Urothelium cell line (cell line): Measurements from ENCODE around the gene SLC25A25.
"Not testable (repeated sequence)": the region's sequence is repeated elsewhere in the genome, so short reads cannot be mapped to it uniquely, and the experiment has no call there.

Source experiments
- DNase-seq: peaks from one replicate; pipeline ENCODE4 v3.0.0; 2011; ENCODE audit warnings: low spot score, mixed read lengths
- FAIRE-seq: peaks from 2 replicates; lab custom pipeline; 2011; peaks lifted over from hg19 to GRCh38; lab: Jason Lieb, UNC

SLC25A25 gene

DNA sequence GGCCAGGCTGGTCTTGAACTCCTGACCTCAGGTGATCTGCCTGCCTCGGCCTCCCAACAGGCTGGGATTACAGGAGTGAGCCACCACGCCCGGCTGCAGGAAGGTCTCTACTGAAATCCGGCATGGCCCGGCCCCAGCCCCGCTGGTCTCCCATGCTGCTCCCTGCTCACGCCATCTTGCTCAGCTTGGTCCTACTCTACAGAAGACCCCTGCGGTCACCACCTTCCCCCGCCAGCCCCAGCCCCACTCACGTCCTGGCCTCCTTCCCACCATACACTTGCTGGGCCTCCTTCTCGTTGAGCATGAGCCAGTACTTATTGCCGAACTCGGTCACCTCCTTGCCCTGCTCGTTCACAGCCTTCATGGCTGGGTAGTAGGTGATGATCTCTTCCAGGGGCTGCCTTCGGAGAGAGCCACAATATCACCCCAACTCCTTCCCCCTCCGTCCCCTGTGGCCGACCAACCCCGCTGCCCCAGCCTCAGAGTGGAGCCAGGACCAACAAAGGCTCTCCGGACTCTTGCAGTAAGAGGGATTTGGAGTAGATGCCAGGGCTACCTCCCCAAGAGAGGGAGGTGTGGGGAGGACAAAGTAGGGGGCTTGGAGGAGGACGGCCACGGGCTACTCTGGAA is 55.5 kb downstream of the SLC25A25 start:
- no peak for FAIRE-seq

DNA sequence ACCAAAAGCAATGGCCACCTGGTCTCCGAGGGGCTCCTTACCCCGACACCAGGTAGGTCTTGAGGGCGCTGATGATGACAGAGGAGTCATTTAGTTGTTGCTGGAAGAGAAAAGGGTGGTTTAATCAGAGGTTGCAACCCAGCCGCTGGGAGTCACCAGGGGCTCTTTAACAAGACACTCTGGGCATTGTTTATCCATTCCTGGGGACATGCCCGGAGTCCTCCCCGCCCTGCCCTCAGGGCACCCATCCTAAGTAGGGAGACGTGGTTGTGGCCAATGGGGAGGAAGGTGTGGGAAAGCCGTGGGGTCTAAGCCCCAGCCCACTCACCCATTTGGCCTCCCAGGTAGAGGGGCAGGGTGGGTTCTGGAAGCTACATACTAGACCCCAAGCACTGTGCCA is 56.4 kb downstream of the SLC25A25 start:
- DNase-seq (no peak), FAIRE-seq (no peak)

More for the DNA sequence above, 55.5 kb downstream of the SLC25A25 start:
- no peak for DNase-seq

DNA sequence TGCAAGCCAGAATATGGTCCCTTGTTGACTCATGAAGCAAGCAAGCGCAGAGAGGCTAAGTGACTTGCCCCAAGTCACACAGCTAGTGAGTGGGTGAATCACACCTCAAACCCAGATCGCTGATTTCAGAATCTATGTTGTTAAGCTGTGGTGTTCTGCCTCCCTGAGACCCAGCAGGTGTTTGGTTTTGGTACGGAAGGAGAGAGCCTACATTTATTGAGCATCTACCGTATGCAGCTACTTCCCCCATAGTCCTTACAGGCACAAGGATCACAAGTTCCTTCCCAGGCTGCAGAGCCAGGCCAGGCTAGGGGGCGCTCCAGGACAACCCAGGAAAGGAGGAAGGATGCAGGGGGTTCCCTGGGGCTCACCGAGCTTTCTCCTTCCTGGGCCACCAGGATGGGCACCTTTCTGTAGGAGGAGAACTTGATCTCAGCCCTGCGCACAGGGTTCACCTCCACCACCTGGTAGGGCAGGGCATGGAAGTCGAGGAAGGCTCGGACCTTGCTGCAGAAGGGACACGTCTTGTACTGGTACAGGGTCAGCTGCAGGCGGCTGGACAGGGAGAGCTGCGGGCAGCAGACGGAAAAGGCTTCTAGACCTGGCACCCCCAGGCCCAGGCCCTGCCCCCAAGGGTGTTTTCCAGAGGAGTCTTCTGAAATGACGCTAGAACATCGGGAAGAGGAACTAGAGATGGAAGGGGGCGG is 57.0 kb downstream of the SLC25A25 start:
- FAIRE-seq: no peak
- no peak for DNase-seq

DNA sequence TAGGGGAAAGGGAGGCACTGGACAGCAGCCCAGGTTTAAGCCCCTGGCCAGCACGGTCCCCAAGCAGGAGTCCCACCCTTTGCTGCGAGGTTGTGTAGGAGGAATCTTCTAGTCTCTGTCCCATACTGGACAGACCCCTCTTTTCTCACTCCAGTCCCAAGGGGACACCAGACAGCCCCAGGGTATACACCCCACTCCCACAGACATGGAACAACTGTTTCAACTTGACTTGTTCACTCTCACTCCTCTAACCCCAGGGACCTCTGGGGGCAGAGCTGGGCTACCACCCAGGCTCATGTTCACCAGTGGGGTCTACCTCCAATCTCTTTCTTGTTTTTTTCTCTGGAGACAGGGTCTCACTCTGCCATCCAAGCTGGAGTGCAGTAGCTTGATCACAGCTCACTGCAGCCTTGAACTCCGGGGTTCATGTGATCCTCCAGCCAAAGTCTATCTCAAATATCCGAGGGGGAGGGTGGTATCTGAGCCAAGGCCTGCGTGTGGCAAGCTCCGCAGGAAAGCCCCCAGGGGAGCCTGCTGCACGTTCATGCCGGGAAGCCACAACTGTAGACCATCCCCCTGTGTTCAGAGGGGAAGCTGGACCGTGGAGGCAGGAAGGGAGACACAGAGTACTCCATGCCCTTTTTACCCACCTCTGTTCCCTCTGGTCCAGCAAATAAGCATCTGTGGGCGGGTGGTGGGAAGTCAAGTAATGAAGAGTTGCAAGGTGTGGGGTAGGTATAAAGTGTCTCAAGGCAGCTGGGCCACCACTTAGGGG is 57.7 kb downstream of the SLC25A25 start:
- FAIRE-seq: no peak

DNA sequence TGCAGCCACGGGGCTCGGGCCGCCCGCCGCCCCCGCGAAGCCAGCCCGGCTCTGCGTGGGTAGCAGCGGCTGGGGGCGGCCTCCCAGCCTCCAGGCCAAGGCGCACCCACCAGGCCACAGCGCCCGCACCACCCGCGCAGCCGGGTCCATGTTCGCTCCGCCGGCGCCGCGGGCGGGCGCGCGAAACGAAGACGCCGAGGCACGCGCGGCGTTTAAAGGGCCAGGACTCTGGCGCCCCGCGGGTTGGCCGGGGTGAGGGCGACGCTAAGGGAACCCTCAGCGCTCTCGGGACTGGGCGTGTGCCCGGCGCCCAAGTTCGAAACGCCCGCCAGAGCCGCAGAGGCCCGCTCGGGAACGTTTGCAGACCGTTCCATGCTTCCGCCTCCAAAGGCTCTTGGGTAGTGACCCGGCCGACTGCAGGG is 59.5 kb downstream of the SLC25A25 start, which contains the start of gene PTGES2:
PTGES2 (minus strand) TSS at position 162 of the 422 bp plus-strand sequence; CDS start at position 150, 12 bp downstream.
- peak; percentile 85 for DNase-seq
- no peak for FAIRE-seq

More for the DNA sequence above, 57.7 kb downstream of the SLC25A25 start:
- no peak for DNase-seq

DNA sequence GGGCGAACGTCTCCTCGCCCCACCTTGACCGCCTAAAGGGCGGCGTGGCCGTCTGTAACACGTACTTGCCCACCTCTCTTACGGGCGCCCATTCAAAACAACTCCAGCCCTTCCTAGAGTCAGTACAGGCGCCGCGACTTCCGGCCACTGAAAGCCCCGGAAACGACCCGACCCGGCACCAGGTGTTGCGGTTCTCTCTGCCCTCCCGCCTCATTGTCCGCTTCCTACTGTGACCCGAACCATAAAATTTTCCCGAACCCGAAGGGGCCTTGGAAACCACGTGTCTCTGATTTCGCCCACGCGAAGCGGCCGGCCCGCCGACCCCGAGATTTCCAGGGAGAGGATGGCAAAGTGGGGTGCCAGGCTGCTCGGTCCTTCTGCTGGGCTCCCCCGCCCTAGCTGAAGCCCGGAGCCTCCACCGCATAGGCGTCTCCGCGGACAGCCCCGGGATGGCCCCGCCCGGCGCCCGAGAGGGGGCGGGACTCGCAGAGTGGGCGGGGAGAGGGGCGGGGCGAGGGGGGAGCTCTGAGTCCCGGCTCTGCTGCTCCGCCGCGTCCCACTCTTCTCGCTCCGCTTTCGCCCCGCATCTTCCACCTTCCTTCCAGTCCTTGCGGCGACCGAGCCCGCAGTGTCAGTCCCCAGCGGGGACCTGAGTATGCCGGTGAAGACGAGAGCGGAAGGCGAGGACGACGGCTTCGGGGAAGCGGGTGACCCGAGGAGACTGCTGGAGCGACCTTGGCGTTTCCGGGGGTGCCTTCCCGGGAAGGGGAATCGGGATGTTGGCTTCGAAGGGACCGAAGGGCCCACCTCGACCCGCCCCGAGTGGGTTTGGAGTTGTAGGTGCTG is 60.2 kb downstream of the SLC25A25 start:
- DNase-seq (peak; percentile 86), FAIRE-seq (no peak)

DNA sequence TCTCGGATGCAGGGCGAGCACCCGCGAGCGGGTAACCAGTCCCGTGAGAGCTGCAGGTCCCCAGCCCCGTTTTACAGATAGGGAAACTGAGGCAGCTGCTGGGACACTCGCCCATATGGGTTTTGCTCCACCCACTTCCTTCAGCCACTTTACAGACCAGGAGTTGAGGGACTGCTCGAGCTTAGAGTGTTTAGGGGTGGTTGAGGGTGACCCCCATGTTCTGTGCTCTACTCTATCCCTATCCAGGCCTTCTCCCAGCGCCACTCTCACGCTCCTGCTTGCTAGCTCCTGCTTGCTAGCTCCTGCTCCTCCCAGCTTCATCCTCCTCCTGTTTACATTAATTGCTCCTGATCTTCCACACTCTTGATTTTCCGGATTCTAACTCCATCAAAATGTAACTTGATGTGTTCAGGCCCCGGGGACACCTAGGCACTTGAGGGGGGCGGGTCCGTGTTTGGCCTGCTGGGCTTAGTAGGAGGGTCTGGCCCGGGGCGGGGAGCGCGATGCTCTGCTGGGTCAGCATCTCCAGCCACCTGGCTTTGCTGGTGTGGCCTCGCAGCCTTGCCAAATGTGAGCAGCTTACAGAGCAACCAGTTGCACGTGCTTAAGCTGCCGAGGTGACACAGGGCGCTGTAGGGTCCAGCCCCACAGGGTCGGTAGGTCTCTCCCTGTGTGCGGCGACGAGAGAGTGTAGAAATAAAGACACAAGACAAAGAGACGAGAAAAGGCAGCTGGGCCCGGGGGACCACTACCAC is 61.0 kb downstream of the SLC25A25 start:
- DNase-seq: no peak
- FAIRE-seq: no peak

DNA sequence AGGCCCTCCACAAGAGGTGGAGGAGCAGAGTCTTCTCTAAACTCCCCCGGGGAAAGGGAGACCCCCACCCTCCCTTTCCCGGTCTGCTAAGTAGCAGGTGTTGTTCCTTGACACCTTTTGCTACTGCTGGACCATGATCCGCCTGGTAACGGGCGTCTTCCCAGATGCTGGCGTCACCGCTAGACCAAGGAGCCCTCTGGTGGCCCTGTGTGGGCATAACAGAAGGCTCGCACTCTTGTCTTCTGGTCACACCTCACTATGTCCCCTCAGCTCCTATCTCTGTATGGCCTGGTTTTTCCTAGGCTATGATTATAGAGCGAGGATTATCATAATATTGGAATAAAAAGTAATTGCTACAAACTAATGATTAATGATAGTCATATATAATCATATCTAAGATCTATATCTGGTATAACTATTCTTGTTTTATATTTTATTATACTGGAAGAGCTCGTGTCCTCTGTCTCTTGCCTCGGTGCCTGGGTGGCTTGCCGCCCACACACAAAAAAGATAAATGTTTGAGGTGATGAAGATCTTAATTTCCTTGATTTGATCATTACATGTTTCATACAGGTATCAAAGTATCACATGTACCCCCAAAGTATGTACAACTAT is 62.1 kb downstream of the SLC25A25 start:
- not testable (repeated sequence) for FAIRE-seq, DNase-seq

DNA sequence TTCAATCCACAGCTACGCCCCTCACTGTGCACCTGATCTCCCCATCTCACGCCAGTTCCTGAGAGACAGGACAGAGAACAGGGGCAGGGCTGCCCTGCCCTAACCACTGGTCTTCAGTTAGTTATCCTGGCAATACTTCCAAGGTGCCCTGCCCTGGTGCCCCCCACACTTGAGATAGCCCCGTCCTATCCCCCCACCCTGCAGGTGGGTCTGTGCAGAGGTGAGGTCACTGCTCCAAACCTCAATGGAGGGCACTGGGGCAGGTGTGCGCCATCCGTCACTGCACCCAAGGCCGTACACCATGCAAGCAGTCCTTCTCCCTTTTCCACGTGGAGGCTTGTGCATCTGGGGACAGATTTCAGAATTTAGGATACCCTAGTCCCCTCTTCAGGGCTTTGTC is 62.6 kb downstream of the SLC25A25 start:
- not testable (repeated sequence) for FAIRE-seq, DNase-seq

DNA sequence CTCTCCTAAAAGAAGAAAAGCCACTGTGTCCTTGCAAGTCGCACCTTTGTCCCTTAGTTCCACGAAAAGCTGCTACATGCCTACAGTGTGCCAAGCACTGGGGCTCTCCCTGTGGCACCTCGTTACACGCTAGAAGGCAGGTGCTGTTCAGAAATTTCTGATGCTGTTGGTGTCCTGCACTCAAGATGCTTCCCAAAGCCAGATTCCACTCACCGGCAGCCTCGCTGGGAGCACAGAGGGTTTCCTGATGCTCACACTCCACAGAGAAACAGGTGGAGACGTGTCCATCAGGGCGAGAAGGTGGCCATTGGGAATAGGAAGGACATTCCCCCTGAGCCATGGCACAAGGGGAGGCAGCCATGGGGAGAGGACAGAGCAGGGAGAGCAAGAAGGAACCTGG is 63.3 kb downstream of the SLC25A25 start:
- not testable (repeated sequence) for FAIRE-seq

DNA sequence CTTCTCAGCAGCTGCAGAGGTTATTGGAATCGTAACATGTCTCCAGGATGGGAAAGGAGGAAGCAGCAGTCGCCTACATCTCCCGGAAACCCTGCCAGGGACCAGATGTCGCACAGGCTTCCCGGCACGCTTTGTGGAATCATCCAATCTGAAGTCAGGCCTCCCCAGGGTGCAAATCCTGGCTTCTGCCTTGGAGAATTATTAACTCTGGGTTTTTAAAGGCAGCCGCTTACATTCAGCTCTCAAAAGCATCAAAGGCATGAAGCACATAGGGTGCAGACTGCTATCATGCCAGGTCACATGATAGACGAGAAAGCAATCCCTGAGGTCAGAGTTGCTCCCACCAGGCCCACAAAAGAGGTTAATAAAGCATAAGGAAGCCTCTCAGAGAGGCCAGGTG is 64.1 kb downstream of the SLC25A25 start:
- not testable (repeated sequence) for FAIRE-seq, DNase-seq

More for the DNA sequence above, 63.3 kb downstream of the SLC25A25 start:
- DNase-seq: not testable (repeated sequence)

DNA sequence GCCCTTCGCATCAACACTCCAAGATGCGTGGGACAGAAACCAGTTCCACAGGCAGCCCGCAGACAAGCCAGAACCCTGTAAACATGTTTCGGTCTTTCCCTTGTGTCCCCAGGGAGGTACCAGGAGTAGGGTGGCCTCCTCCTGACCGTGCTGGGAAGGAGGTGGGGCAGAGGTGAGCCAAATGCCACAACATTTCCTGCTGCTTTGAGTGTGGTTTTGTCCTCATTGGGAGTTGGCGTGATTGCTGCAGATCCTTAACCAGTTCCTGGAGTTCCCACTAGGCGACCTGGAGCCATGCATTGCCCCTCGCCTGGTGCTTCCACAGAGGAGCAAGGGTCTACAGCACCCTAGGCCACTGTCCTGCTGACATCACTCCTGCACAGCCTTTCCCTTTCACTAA is 67.5 kb downstream of the SLC25A25 start:
- not testable (repeated sequence) for FAIRE-seq, DNase-seq

DNA sequence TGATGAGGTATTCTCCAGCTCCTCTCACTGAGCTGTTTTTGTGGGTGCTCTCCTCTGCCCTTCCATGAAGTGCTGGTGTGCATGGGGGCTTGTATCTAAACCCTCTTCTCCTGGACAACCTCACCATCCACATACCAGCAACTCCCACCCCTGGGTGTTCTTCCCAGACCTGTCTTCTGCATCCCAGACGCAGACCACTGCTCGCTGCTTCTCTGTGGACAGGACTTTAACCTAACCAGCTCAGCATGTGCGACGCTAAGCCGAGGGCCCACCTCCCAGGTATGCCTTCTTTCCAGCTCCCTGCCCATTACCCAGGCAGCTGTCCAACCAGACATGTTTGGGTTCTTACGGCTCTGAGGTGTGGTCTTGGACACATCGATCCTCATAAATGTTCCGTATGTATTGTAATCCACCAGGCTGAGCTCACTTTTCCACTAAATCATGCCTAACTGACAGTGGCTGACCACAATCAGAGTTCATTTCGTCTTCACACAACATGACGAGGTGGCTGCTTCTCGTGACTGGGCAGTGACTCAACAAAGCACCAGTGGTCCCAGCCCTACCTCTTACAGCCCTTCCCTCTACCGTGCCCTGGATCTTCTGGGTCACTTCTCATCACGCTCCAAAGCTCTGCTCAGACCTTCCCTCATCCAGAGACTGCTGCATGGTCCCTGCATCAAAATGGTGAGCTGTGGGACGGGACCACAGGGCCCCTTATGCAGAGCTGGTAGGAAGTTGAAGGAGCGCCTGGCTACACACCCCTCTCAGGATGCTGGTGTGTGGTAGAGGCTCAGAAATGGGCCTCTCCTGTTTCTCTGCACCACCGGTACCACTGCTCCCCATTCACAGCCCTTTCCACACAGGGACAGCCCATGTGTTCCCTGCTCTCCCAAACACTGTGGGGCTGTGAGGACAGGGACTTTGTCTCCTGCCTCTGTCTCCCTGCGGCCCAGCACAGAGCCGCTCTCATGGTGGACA is 69.1 kb downstream of the SLC25A25 start:
- peak; percentile 70 for DNase-seq
- FAIRE-seq: peak; percentile 89

DNA sequence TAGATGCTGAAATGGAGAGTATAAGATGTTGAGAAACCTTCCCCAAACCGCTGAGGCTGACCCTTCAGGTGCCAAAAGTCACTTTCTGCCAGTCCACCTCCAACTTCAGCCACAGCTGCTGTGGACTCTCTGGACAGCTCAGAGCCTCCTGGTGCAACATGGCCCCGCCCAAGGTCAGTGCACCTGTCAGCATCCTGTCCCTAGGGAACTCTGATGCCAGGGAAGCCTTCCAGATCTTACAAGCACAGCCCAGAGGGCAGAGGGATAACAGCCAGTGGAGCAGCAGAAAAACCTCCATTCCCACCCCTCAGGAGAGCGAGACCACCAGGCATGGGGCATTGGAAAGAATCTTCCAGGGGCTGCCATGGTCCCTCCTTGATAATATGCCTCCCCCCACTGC is 70.0 kb downstream of the SLC25A25 start:
- no peak for DNase-seq
- no peak for FAIRE-seq

DNA sequence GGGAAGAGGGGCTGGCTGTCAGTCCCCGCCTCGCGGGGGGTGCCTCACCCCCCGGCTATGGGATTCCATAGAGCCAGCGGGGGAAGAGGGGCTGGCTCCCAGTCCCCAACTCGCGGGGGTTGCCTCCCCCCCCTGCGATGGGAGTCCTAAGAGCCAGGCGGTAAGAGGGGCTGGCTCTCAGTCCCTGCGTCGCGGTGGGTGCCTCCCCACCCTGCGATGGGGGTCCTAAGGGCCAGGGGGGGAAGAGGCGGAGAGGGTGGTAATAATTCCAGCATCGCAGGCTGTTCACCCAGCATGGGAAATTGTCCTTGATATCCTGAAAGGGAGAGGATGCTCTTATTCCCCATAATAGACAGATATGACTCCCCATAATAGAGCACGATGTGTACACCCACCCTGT is 71.6 kb downstream of the SLC25A25 start:
- FAIRE-seq: no peak

DNA sequence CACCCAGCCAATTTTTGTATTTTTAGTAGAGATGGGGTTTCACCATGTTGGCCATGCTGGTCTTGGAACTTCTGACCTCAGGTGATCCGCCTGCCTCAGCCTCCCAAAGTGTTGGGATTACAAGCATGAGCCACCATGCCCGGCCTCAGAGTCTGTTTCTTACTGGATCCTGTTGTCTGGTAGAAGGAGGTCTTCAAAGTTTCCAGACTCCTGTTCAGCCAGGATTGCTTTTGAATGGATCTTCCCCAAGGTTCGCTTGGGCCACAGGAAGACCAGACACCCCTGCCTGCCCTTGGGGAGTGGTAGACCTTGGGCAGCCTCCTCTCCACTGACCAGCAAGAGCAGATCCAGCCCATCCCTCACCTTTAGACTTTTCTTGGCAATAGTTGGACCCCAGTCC is 73.6 kb downstream of the SLC25A25 start:
- FAIRE-seq (no peak), DNase-seq (no peak)

More for the DNA sequence above, 71.6 kb downstream of the SLC25A25 start:
- DNase-seq: no peak

DNA sequence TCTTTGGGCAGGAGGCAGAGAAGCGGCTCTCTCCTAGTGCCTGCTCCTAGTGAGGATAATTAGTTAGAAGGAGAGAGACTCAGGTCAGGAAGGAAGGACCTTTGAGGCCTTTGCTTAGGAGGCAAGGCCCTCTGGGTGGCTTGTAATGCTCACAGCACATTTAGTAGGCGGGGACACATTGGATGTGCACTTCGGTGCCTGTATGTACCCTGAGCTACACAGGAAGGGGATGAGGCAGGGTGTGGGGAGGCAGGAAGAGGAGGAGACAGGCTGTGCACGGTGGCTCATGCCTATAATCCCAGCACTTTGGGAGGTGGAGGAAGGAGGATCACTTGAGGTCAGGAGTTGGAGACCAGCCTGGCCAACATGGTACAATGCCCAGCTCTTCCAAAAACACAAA is 74.0 kb downstream of the SLC25A25 start:
- no peak for DNase-seq
- no peak for FAIRE-seq

DNA sequence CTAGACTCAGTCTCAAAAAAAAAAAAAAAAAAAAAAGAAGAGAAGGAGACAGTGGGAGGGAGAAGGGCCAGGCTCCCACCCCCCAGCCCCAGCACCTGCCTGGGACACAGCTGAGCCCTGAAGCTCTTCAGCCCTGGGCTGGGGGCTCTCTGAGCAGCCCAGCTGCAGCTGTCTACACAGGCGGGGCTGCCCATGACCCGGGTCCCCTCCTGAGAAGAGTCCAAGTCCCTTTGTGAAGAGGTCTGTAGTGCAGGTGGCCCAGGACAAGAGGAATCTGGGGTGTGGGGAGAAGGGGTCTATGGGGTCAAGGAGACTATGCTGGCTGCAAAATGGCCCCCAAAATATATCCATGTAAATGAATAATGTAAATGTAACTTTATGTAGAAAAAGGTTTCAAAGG is 74.6 kb downstream of the SLC25A25 start:
- DNase-seq (no peak), FAIRE-seq (no peak)
